ENCODE data around the gene ZFYVE21.

DNA sequence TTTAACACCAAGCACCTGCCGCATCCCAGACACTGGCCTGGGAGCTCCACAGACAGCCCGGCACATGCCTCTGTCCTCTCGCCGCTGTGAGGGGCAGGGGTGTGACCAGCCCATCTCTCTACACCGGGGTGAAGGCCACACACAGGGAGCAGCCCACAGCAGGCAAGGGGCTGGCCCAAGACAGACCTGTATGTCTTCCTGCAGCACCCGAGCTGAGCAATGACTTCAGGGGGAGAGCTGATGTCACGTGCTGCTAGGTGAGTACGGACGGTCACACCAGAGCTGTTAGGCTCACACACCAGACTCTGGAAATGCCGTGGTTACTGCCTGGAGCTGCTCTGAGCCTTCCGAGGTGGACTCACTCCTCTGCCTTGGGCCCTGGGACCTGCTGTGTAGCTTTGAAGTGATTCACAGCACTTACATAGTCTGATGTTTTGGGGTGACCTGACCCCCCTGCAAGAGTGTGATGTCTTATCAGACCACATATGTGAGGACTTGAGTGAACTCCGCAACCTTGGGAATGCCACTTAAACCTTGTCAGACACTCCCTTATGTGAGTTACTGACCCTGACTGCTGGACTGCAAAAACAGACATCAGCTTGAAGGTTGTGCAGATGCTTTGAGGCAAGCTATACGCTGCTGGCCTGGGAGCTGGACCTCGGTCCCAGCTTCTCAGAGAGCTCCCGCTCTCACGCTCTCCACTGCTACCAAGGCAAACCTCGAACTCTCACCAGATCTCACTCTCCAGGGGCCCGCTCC is 2.1 kb upstream of the ZFYVE21 start:
- TF ChIP-seq GATA2 (IDR thresholded peaks at IDR 0.05; ENCODE audit: low read depth, low read length) (no peak), GATA3 (IDR thresholded peaks at IDR 0.05; ENCODE audit: low read depth, low read length) (no peak)
